ENCODE data around the gene ATL2.

GRCh38 chr2:38301340-38301968 is 75.6 kb downstream of the ATL2 start:
- TF ChIP-seq NFRKB (IDR thresholded peaks at IDR 0.05) (no peak), LEF1 (IDR thresholded peaks at IDR 0.05; ENCODE audit: borderline replicate concordance) (no peak), PKNOX1 (IDR thresholded peaks at IDR 0.05) (no peak), ZNF384 (IDR thresholded peaks at IDR 0.05) (no peak), FOXK2 (IDR thresholded peaks at IDR 0.05) (no peak)

Measured in HEK293T (cell line).